GM19238 (cell line): ENCODE measurements around the gene CHN1.

Experiments
- DNase-seq: peaks from one replicate; pipeline ENCODE4 v3.0.0; 2011; ENCODE audit warnings: low spot score; ENCODE audit not compliant: insufficient read length

Gene CHN1, protein sequence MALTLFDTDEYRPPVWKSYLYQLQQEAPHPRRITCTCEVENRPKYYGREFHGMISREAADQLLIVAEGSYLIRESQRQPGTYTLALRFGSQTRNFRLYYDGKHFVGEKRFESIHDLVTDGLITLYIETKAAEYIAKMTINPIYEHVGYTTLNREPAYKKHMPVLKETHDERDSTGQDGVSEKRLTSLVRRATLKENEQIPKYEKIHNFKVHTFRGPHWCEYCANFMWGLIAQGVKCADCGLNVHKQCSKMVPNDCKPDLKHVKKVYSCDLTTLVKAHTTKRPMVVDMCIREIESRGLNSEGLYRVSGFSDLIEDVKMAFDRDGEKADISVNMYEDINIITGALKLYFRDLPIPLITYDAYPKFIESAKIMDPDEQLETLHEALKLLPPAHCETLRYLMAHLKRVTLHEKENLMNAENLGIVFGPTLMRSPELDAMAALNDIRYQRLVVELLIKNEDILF

DNA sequence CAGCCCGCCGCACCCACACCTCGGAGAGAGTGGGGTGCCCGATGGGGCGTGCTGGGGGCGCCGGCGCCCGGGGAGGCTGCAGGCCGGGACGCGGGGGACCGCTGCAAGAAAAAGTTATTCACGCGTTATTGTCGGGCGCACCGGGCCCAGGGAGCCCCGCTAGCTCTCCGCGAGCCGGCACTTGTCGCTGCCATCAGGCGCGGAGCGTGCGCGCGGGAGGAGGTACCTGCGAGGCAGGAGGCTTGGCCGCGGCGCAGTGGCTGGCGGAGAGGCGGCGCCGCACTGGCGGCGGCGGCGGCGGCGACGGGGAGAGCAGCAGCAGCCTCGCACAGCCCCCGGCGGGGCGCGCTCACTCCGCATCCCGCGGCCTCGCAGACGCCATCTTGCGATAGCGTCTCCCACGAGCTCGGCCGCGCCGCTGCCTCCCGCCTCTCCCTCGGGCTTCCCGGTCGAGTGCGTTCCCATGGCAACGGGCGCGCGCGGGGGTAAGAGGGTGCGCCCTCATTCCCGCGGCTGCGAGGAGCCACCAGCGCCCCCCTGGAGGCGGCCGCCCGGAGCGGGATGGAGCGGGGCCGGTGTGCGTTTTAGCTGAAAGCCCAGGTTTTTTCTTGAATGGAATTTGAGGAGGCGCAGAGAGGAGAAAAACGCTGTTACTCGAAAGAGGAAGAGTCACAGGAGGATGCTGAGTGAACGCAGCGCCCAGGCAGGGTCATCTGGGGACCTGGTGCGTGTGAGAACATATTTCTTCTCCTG, at the start of gene CHN1:
CHN1 (minus strand) TSS at position 402 of the 753 bp plus-strand sequence. CDS start 469 bp downstream, outside the sequence.
- peak; percentile 42 for DNase-seq

DNA sequence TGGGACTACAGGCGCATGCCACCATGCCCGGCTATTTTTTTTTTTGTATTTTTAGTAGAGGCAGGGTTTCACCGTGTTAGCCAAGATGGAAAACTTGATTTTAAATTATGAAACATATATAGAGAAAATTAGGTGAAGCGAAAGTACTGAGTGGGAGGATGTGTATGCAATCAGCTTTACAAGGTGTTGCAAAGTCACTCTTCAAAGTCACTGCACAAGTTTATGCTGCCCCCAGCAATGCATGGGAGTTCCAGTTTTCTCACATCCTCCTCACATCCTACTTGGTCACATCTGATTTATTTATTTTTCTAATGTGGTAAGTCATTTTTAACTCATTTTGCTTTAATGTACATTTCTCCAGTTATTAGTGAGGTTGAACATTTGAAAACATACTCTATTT, 49.2 kb upstream of the CHN1 start:
- DNase-seq = no peak

DNA sequence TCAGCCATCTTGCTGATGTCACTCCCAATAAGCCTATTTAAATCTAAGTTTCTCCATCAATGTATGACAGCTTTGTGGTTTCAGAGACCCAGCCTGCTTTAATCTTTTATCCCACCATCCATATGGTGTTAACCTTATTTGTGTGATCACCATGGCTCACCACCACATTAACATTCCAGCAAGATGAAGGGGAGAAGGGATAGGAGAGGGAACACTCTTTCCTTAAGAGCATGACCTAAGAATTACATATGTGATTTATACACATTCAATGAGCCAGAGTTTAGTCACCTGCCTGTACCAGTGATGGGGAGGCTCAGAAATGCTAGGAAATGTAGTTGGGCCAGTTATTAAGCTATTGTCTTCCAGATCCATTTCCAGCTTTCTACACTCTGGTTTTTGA, 44.5 kb upstream of the CHN1 start:
- no peak for DNase-seq

DNA sequence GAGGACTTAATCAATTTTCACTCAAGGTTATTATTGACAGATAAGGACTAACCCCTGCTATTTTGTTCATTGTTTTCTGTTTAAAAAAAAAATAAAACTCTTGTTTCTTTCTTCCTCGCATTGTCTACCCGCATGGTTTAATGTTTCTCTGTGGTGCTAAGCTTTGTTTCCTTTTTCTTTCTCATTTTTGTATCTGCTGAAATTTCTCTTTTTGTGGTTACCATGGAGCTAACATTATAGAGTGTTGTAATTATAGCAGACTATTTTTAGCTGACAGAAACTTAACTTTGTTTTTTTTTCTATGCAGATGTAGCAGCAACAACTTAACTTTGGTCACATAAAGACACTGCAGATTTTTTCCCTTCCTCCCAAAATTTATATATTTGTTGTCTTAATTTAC, 43.1 kb upstream of the CHN1 start:
- no peak for DNase-seq

DNA sequence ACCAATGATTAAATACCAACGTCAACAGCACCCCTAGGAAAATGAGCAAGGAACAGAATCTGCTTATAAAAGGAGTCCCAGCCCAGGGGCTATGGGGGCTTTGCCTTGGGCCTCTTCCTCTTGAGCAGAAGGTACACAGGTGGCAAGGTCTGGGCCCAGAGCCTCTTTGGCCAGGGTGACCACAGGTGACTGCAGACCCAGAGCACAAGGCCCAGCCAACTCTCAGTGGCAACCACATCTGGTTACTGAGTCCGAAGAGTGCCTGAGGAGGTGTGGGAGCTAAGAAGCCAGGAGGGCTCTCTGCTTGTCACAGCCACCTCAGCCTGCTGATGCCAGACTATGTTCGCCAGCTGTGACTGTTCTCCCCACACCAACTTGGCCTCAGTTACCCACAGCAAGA, 34.3 kb upstream of the CHN1 start:
- no peak for DNase-seq

DNA sequence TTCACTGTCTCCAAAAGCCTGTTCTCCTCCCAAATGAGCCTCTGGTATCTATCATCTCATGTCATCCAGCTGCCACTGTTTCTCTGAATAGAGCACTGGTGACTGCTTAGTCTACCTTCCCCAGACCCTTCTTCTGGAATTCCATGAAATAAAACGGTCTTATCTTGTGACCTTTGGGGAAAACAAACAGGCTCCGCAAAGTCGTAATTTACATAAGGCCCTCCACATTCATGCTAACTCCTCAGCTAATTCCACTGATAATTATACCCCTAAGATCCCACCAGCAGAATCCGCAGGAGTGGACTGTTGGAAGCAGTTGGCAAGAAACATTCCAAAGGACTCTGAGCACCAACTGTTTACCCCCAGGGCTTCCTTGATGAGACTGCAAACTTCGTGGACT, 33.9 kb upstream of the CHN1 start:
- no peak for DNase-seq

DNA sequence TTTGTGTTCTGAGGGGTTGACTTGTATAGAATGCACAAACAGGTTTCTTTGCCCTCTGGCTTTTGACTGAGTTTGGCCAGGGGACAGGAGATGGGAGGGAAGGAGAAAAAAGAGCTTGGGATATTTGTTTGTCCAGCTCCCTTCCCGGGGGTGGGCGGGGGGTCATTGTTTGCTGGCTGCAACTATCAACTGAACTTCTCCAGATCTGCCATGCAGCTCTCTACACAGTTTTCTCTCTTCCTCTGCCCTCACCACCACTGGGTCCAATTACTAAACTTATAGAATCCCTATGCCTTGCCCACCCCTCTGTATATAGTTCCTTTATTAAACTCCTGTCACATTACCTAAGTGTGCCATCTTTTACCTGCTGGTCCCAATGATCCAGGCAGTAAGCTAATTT, 32.8 kb upstream of the CHN1 start:
- DNase-seq = no peak

DNA sequence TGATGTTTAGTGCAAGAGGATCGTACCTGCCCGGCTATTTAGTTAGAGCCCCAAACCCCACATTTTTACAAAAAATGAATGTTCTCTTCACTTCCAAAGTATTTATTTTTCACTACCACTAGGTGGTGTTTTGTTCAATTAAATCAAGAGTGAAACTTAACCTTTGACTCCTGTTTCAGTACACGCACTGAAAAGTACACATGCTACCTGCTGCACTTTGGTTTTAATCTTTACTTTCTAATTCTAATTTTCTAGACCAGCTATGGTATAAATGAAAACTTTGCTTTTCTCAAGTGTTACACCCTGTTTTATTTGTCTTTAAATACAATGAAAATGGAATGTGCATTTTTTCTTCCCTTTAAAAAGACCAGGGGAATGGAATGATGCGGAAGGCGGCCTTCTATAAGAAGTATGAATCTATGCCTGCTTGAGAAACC, 31.4 kb upstream of the CHN1 start:
- DNase-seq = peak; percentile 5

DNA sequence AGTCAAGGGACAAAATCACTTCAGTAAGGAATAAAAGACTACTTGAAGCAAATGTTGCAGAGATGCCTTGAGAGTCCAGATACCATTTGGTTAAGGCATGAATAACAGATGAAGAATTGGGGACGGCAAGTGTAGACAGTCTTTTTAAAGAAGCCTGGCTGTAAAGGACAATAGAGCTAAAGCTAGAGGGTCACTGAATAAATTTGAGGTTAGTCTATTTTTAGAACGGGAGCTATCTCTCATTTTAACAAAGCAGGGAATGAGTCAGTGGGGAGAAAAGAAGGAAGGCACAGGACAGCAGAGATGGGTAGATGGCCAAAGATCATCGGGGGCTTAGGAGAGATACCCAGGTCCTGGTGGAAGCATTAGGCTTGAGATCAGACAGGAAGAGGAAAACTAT, 30.6 kb upstream of the CHN1 start:
- DNase-seq = no peak

DNA sequence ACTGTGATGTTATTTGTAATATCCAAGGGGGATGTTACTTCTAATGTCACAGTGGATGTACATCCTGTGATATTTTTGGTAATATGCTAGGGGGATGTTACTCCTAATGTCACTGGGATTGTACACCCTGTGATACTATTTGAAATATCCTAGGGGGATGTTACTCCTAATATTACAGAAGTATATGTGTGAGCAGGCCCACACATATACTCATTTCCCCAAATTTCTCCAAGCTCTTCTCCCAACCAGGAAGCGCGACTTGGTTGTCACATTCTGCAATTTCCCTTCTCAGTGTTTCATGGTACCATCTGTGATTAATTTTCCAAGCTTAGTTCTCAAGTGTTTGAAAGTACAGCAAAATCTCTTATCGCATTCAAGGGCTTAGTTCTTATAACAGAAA, 29.5 kb upstream of the CHN1 start:
- no peak for DNase-seq

DNA sequence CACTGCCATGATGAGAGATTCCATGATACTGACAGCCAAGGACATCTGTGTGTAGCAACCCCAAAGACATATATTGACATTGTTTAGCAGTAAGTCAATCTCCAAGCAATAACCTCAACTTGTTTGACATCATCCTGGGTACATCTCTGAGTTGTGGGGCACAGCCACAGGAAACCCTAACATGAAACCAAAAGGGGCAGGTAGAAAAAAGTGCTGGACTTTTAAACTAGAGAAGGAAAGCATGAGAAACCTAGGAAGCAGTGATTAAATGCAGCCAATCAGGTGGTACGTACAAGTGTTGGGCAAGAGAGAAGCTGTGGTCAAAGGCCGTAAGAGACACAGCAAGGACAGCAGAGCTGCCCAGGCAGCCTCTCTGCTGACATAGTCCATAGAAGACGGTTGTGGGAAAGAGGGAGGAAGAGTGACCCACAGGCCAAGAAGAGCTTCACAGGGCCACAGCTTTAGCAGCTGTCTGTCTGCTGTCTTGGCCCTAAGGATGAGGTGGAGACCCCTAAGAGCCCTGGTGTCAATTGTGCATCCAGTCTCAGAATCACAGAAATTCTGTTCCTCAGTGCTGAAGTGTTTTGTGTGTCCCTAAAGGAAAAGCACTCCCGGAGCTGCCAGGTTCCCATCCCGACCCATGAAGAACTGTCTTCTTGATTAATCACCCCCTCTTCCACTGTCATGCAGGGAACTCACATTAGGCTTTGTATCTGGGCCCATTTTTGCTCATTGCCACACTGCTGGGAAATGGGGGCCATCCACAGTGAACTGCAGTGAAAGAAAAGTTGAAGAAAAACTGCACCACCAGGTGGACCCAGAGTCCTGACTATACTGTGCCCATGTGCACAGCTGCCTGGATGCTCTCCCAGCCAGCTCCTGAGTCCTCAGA, 25.4 kb upstream of the CHN1 start:
- no peak for DNase-seq

DNA sequence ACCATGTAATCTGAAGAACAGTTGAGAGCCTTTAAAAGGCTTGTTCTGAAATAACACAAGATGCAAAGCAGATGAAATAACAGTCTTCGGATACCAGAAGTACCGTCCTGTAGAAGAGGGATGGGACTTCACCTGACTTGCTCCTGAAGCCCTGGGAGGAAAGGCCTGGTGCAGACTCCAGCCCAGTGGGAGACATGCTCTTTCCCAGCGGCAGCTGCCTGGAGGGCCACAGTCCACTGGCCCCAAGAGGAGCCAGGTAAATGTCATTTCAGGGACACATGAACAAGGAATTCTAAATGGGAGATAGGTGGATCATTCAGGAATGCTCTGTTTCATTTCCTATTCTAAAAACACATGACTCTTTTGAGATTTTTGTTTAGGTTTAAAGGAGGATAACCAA, 22.6 kb upstream of the CHN1 start:
- no peak for DNase-seq

DNA sequence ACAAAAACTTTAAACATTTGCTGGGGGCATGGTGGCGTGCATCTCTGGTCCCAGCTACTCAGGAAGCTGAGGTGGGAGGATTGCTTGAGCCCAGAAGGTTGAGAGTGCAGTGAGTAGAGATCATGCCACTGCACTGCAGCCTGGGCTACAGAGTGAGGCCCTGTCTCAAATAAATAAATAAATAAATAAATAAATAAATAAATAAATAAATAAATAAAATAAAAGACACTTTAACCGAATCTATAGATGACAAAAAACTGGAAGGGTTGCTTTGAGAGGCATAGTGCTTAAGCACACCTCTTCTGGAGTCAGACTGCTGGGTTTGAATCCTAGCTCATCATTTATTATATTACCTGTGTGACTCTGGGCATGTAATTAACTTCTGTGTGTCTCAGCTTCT, 21.2 kb upstream of the CHN1 start:
- no peak for DNase-seq

DNA sequence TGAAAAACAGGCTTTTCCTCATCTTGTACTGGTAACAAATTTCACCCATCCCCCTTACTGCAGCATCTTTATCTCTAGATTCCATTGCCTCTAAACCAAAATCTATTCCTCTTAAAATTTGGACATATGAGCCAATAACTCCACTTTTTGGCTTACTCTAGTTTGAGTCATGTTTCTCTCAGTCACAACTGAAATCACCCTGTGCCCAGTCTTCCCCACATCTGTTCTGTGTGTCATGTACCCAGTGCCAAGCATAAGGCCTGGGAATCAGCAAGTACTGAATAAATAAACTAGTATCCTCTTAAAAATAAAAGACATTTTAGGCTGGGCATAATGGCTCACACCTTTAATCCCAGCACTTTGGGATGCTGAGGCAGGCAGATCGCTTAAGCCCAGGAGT, 20.8 kb upstream of the CHN1 start:
- DNase-seq = no peak

DNA sequence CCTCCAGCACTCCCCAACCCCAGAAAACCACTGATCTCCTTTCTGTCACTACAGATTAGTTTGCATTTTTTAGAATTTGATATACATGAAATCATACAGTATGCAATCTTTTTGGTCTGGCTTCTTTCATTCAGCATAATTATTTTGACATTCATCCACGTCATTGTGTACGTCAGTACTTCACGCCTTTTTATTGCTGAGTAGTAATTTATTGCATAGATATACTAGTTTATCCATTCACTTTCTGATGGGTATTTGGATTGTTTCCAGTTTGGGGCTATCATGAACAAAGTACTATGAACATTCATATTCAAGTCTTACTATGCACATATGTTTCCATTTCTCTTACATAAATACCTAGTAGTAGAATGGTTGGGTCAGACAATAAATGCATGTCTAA, 20.1 kb upstream of the CHN1 start:
- no peak for DNase-seq

DNA sequence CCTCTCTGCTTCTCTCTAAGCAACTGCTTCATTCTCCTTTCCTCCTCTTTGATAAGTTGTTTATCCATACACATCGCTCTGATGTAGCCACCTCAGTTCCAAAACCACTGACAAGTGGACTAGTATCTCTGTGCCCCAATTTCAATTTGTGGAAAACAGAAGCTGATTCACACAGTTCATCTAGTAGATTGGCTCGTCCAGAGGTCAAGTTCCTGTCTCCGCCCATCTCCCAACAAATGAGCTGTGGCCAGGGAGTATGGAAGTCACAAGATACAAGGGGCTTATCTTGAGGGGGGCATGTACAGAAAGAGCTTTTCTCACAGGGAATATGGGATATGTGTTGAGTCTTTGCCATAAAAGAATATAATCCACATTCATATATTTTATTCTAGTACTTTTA, 17.7 kb upstream of the CHN1 start:
- no peak for DNase-seq

DNA sequence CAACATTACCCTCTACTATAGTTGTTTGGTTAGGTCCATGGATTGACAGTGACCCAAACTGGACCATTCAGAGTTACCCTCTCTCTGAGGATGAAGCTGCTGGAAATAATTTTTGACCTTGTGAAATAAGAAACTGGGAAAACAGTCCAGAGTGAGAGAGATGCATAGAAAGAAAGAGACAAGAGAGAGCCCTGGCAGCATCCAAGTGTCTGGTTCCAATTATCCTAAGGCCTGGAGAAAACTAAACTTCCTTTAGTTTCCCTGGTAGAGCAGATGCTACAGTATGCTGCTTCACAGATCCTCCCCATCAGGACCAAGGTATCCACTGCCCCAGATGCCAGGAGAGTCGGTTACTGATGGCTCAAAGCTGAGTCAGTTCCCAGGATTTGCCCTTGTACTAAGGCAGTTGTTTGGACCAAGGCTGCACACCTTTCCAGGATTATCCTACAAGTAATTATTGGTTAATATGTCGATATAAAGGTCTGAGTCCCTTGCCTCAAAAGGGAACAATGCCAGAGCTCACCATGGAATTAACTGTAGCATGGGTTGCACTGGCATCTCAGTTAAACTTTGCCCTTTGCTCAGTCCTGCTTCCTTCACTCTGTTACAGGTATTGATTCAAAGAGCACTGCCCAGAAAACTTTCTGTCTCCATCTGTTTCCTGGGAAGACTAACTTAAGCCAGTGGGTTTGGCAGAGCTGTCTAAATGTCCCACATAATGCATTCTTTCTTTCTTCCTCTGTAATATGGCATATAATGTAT, 14.6 kb upstream of the CHN1 start:
- DNase-seq = no peak

DNA sequence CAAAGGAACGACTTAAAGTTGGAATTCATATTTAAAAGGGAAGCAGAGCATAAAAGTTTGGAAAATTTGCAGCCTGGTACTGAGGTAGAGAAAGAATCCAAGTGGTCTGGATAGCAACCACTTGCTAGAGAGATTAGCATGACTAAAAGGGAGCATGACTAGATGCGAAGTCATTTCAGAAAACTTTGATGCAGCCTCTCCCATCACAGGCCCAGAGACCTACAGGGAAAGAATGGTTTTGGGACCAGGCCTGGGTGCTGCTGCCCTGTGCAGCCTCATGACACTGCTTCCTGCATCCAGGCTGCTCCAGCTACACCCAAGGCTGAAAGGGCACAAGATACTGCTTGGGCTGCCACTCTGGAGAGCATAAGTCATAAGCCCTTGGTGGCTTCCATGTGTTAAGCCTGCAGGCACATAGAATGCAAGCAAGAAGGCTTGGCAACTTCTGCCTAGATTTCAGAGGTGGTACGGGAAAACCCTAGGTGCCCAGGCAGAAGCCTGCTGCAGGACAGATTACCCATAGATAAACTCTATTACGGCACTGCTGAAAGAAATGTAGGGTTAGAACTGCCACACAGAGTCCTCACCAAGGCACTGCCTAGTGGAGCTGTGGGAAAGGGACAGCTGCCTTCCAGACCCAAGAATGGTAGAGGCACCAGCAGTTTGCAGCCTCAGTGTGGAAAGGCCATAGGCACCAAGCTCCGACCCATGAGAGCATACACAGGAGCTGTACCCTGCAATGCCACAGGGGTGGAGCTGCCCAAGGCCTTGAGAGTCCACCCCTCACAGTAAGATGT, 12.6 kb upstream of the CHN1 start:
- DNase-seq = no peak

DNA sequence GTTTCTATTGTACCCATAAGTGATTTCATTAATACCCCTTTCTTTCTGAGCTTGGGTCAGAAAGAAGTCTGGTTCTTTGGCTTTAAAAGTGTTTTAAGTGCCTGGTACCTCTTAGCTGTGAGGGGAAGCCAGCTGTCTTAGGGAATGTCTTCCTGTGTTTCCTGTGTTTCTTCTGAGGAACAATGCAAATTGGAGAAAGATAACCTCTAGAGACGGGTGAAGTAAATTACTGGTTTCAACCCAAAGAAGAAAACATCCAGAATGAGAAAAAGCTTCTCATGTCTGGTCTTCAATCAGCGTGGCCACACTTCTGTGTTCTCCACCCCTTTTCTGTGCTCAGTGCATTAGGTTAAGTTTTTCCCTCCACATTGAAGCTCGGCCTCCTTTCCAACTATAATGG, 10.2 kb upstream of the CHN1 start:
- DNase-seq = no peak

DNA sequence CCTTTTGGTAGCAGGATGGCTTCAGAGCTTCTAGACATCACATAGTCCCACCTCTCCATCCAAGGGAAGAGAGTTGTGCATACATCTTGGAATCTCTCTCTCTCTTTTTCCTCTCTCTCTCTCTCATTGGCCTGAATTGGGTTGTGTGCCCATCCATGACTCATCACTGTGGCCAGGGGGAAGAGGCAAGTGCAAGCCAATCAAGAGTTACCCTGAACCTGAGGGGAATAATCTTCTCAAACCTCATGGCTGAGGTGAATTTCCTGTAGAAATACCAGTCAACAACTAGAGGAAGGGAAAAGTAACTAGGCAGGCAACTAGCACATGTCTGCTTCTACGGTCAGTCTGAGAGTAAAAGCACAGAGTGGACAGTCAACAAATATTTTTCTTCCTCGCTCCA, 7.3 kb upstream of the CHN1 start:
- DNase-seq = no peak
